KMS-11 (cell line): ENCODE data around the gene DPPA2.
A peak's percentile ranks its signal among the peaks of the same experiment; 100 is the strongest.

Experiments used
- H2AFZ ChIP-seq: fragments of 200-600 bp; sonication (generic); 2 replicates; pipeline ENCODE4 v1.6.1; 2016; ENCODE audit warnings: antibody characterized with exemption, mixed run types, low read depth
- H3K27ac ChIP-seq: fragments of 200-600 bp; sonication (generic); 2 replicates; pipeline ENCODE4 v1.6.1; 2016; ENCODE audit warnings: mild to moderate bottlenecking, mixed run types
- H3K27me3 ChIP-seq: fragments of 200-600 bp; sonication (generic); 2 replicates; pipeline ENCODE4 v1.6.1; 2017; ENCODE audit warnings: mild to moderate bottlenecking, low read depth, mixed run types, moderate library complexity; ENCODE audit not compliant: insufficient read depth
- H3K36me3 ChIP-seq: fragments of 200-600 bp; sonication (generic); 2 replicates; pipeline ENCODE4 v1.6.1; 2017; ENCODE audit warnings: mild to moderate bottlenecking, mixed run types; ENCODE audit not compliant: insufficient read depth
- H3K4me1 ChIP-seq: fragments of 200-600 bp; sonication (generic); 2 replicates; pipeline ENCODE4 v1.6.1; 2016; ENCODE audit warnings: mild to moderate bottlenecking, low read depth, mixed run types; ENCODE audit not compliant: poor library complexity, severe bottlenecking
- H3K4me2 ChIP-seq: fragments of 200-600 bp; sonication (generic); 2 replicates; pipeline ENCODE4 v1.7.0; 2016; ENCODE audit warnings: mild to moderate bottlenecking, mixed run types
- H3K4me3 ChIP-seq: fragments of 200-600 bp; sonication (generic); IDR thresholded peaks from 2 replicates; pipeline ENCODE4 v1.6.1; 2017; ENCODE audit warnings: low read depth, low read length, mixed read lengths; ENCODE audit not compliant: insufficient read depth
- H3K79me2 ChIP-seq: fragments of 200-600 bp; sonication (generic); 2 replicates; pipeline ENCODE4 v1.6.1; 2016; ENCODE audit warnings: low read depth, mixed run types; ENCODE audit not compliant: insufficient read depth
- H3K9ac ChIP-seq: fragments of 200-600 bp; sonication (generic); 2 replicates; pipeline ENCODE4 v1.6.1; 2016; ENCODE audit warnings: mild to moderate bottlenecking, mixed run types
- H4K20me1 ChIP-seq: fragments of 200-600 bp; sonication (generic); 2 replicates; pipeline ENCODE4 v1.6.1; 2016; ENCODE audit warnings: mild to moderate bottlenecking, mixed run types; ENCODE audit not compliant: insufficient read depth
- TF ChIP-seq, protein P1 (sequence below): fragments of 200-600 bp; sonication (generic); conservative IDR thresholded peaks from 2 replicates; pipeline ENCODE4 v1.6.1; 2017; ENCODE audit warnings: low read depth, mild to moderate bottlenecking, antibody characterized with exemption, low read length, moderate library complexity, mixed read lengths

Gene DPPA2

DNA sequence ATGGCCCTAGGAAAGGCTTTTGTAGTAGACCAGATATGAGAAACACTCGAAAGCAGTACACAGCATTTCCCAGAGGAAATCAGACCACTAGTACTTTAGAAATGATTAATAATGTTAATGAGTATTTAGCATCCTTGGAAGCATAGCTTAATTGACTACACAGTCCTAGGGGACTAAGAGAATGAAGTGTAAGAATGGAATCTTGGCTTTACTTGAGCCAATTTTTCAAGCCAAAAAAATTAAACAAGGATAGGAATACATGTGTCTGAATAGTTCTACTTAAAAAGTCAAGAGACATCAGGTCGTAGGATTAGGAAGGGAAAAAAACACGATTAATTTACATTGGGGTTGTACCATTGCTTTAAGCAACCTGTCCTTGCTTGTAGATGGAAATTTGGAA lies 38.2 kb downstream of the DPPA2 start:
- Histone ChIP-seq H3K36me3 (no peaks in the 10 kb centered on the region), H3K9ac (no peak overlapping the region), H4K20me1 (no peaks in the 10 kb centered on the region), H3K4me2 (no peak overlapping the region), H3K4me3 (no peak overlapping the region), H3K79me2 (no peaks in the 10 kb centered on the region), H3K4me1 (no peaks in the 10 kb centered on the region), H3K27ac (no peak overlapping the region), H2AFZ (no peak overlapping the region), H3K27me3 (no peaks in the 10 kb centered on the region)
- TF ChIP-seq, protein P1, sequence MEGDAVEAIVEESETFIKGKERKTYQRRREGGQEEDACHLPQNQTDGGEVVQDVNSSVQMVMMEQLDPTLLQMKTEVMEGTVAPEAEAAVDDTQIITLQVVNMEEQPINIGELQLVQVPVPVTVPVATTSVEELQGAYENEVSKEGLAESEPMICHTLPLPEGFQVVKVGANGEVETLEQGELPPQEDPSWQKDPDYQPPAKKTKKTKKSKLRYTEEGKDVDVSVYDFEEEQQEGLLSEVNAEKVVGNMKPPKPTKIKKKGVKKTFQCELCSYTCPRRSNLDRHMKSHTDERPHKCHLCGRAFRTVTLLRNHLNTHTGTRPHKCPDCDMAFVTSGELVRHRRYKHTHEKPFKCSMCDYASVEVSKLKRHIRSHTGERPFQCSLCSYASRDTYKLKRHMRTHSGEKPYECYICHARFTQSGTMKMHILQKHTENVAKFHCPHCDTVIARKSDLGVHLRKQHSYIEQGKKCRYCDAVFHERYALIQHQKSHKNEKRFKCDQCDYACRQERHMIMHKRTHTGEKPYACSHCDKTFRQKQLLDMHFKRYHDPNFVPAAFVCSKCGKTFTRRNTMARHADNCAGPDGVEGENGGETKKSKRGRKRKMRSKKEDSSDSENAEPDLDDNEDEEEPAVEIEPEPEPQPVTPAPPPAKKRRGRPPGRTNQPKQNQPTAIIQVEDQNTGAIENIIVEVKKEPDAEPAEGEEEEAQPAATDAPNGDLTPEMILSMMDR = no peak

DNA sequence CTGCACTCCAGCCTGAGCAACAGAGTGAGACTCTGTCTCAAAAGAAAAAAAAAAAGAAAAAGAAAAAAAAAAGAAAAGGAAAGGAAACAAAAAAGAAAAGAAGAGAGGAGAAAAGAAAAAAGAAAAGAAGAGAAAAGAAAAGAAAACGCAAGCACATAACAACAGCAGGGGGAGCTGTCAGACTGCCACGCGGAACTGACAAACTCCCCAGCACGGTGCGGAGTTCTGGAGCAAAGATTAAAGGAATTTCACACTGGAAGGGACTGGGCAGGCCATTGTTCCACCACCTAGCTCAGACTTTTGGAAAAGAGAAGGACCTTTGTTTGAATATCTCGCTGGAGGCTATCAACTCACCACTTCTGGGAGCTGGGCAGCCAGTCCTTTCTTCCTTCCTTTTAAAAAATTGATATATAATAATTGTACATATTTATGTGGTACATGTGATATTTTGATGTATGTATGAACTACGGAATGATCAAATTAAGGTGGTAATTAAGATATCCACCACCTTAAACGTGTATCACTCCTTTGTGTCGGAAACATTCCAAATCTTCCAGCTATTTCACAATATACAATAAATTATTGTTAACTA lies 40.5 kb downstream of the DPPA2 start:
- Histone ChIP-seq H4K20me1 (no peaks in the 10 kb centered on the region), H2AFZ (no peak overlapping the region)

DNA sequence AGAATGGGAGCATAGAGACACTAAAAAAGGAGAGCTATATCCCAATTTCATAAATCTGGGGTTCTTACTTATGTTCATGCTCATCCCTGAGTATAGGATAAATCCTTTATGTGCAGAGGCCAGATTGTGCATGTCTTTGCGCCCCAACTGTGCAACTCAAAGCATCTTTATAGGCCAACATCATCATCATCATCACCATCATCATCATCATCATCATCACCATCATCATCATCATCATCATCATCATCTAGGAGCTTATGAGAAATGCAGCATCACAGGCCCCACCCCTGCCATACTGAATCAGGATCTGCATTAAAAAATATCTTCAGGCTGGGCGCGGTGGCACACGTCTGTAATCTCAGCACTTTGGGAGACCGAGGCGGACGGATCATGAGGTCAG lies 45.5 kb downstream of the DPPA2 start:
- H3K9ac ChIP-seq = no peak overlapping the region
- no peak overlapping the region for H3K4me3 ChIP-seq
- no peak overlapping the region for H3K27ac ChIP-seq
- TF ChIP-seq, protein P1 = no peak
- H2AFZ ChIP-seq = no peak overlapping the region
- no peaks in the 10 kb centered on the region for H3K27me3 ChIP-seq
- H3K79me2 ChIP-seq = no peaks in the 10 kb centered on the region
- H3K4me1 ChIP-seq = no peaks in the 10 kb centered on the region
- H4K20me1 ChIP-seq = no peaks in the 10 kb centered on the region
- no peaks in the 10 kb centered on the region for H3K36me3 ChIP-seq
- no peak overlapping the region for H3K4me2 ChIP-seq

More for the DNA sequence above, 40.5 kb downstream of the DPPA2 start:
- H3K4me1 ChIP-seq = no peaks in the 10 kb centered on the region
- H3K4me3 ChIP-seq = no peak overlapping the region
- no peak overlapping the region for H3K27ac ChIP-seq
- no peak overlapping the region for H3K9ac ChIP-seq
- H3K36me3 ChIP-seq = no peaks in the 10 kb centered on the region
- H3K79me2 ChIP-seq = no peaks in the 10 kb centered on the region
- TF ChIP-seq, protein P1 = 0 out of 2 replicates have a peak, but pooled peaks have one; percentile 20
- no peak overlapping the region for H3K4me2 ChIP-seq
- no peaks in the 10 kb centered on the region for H3K27me3 ChIP-seq

DNA sequence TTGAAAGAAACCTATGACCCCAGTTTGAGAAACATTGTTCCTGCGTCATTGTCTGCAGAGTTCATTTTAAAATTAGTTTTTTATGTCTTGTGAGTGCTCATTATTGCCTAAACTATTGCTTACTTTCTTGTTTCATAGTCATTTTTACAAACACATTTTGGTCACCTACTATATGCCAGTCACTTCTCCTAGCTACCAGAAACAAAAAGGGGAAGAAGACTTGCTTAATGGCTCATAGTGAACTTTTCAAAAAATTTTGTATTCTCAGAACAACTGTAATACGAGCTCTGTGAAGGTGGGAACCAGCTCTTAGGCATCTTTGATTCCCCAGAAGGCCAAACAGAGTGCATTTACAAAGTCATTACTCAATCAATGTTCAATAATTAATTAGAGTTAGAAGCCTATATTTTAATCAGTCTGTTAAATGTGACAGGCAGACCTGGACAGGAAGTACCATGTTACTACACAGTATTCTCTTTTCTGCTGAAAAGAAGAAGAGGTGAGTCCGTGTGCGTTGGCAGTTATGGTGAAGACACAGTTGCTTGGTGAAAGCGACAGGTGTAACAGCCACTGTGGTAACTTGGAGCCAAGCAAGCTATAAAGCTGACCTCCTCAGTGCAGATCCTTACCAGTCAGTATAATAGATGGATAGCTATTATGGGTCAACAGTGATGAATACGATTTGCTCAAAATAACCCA lies 46.6 kb downstream of the DPPA2 start:
- Histone ChIP-seq H3K27me3 (no peaks in the 10 kb centered on the region), H3K4me2 (no peak overlapping the region), H2AFZ (no peak overlapping the region), H4K20me1 (no peaks in the 10 kb centered on the region), H3K4me1 (no peaks in the 10 kb centered on the region), H3K36me3 (no peaks in the 10 kb centered on the region), H3K9ac (no peak overlapping the region), H3K4me3 (no peak overlapping the region), H3K27ac (no peak overlapping the region), H3K79me2 (no peaks in the 10 kb centered on the region)
- TF ChIP-seq, protein P1 = no peak
